ENCODE results near the gene DACH1.

GRCh38 chr13:71759651-71760511 lies 107.1 kb downstream of the DACH1 start:
- TF ChIP-seq TCF7 (CRISPR knock-in tag; IDR thresholded peaks at IDR 0.05; ENCODE audit: low read depth): no peak
- TF ChIP-seq, protein P1, sequence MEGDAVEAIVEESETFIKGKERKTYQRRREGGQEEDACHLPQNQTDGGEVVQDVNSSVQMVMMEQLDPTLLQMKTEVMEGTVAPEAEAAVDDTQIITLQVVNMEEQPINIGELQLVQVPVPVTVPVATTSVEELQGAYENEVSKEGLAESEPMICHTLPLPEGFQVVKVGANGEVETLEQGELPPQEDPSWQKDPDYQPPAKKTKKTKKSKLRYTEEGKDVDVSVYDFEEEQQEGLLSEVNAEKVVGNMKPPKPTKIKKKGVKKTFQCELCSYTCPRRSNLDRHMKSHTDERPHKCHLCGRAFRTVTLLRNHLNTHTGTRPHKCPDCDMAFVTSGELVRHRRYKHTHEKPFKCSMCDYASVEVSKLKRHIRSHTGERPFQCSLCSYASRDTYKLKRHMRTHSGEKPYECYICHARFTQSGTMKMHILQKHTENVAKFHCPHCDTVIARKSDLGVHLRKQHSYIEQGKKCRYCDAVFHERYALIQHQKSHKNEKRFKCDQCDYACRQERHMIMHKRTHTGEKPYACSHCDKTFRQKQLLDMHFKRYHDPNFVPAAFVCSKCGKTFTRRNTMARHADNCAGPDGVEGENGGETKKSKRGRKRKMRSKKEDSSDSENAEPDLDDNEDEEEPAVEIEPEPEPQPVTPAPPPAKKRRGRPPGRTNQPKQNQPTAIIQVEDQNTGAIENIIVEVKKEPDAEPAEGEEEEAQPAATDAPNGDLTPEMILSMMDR (IDR thresholded peaks at IDR 0.05): no peak
